Activated CD8-positive, alpha-beta memory T cell treated with anti-CD3 and anti-CD28 coated beads for 4 hours (primary cell): ENCODE results near the gene RGMA.
"Not testable (repeated sequence)": the region's sequence is repeated elsewhere in the genome, so short reads cannot be mapped to it uniquely, and the experiment has no call there.

Experiments
- DNase-seq, 2 donors: peaks; one replicate each; pipeline ENCODE4 v3.0.0-alpha.2; 2020; ENCODE audit warnings: low read depth in 2 of 2

The RGMA gene

DNA sequence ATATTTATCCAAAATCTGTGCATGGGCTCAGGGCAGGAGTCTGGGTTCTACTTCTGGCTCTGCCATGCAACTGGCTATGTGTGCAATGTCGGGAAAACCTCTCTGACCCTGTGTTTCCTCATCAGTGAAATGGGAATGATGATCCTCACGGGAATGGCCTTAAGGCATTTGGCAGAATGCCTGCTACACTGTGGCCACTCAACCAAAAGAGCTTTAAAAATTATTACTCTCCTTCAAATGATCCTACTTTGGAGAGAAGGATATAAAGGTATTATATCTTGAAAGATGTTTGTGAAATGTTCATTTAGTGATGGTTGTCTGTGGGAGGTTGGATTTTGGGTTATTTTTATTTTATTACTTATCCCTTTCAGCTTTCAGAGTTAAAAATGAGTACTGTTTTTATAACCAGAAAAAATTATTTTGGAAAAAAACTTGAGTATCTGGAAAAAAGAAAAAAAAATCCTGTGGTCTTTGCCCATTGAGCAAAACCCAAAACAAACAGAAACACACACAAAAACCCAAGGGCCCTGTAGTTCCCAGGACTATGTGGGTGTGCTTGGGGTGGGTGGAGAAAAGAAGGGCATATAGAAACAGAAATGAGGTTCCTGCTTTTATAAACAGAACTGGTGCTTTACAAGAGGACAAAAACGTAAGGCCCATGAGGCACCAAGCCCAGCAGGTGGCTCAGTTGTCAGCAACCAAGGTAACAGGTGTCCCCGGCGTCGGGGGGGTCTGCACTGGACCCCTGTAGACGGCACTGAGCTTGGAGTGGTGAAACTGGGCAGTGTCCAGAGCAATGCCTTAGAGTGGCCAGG, 22.0 kb downstream of the RGMA start:
- no peak for DNase-seq

DNA sequence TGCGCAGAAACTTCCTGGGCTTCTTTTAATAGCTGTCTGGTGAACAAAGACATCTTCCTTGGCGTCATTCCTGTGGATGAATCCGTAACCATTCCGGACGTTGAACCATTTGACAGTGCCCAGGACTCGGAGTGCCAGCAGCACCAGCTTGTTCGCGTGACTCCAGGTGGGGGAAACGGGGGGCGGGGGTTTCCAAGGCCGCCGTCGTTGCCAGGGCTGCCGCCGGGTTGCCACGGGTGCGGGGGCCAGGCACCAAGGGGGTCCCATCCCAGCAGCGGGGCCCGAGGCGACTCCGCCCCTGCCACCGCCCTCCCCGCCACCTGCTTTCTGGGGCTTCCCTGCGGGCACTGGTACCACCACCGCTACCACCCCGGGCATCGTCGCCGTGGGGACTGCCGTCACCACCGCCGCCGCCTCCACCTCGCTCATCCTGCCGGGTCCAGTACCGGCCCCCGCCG, 22.8 kb downstream of the RGMA start:
- no peak for DNase-seq

DNA sequence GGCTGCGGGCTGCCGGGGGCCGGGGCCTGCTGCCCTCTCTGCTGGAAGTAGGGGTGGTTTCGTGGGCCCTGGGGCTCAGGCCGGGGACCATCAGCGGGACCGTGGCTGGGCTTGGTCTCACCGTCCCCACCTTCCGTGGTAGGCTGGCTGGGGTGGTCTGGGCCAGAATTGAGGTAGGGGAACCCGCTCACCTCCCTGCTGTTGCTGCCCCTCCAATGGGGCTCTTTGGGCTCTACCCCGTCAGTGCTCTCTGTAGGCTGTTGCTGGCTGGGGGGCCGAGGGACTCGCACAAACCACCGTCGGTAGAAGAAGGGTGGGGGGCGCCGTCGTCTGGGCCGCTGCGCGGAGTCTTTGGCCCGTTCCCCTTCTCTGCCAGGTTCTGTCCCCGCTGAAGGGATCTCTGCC, 23.4 kb downstream of the RGMA start:
- no peak for DNase-seq

DNA sequence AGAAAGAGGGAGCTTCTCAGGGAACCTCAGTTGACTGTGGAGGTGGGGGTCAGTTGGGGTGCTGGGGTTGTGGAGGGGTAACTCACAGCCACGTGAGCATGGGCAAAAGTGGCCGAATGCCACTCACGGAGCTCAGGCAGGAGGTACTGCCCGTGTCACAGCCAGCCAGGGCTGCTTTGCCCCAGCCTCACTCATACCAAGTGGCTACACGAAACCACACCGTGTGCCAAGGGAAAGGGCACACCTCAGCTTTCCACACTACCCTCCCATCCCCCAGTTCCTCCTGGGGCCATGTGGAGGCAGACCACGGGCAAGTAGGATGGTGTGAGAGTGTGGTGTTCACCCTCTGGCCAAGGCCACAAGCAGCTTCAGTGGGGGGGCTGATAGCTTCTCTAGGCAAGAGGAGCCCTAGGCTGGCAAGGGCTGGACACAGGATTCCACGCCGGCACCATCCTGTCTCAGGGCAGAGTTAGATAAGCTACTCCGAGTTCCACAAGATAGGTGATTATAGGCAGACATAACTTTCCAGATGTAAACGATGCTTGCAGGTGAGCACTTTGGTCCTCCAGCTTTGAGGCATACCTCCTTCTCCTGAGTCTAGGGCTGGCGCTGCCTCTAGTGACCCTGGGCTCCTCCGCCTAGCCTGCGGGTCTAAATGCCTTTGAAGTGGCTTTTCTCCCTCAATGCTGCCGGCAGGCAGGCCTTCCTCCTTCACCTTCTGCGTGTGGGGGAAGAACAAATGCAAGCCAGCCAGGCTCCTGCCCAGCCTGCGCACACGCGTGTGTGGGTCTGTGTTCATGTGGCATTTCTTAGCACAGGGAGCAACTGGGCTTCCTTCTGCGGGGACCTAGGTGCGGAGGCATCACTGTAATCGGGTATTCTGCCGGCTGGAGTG, 25.0 kb downstream of the RGMA start:
- no peak for DNase-seq

DNA sequence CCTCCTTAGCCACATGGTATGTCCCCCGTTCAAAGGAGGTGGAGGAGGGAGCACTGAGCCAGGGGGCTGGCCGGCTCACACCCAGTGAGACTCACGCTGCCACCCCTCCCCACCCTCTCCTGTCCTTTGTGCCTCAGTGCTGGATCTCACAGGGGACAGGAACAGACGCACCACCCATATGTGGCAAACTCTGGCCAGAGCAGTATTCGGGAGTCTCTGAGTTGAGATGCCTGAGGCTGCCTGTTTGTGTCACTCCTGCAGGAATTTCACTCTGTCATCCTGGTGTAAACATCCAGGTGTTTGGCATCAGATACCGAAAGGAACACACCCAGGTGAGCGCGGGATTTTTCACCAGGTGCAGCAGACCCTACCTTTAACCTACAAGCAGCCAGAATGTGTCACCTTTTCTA, 25.7 kb downstream of the RGMA start:
- no peak for DNase-seq

DNA sequence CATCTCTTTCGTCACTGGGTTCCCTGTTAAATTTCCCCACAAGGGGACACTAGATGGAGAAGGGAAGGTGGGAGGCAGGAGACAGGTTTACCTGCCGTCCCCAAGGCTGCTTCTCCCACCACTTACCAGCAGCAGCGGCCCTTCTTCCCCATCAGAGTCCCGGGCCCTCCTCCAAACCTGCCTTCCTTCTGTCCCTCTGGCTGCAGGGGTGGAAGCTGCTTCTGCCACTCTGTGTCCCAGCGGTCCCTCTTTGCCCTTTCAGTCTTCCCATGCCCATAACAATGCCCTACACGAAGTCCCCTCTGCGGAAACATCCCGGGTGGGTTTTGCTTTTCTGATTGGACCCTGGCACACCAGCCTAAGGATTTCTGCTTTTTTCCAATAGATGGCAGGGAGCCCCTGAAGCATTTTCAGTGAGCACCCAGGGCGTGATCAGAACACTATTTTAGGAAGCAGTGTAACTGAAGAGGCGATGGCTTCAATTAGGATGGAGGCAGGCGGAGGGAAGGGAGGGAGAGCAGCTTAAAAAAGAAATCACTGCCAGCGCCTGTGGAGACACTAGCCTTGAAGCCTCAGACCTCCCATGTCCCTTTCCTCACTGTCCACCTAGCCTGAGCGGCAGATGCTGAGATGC, 26.3 kb downstream of the RGMA start:
- not testable (repeated sequence) for DNase-seq

DNA sequence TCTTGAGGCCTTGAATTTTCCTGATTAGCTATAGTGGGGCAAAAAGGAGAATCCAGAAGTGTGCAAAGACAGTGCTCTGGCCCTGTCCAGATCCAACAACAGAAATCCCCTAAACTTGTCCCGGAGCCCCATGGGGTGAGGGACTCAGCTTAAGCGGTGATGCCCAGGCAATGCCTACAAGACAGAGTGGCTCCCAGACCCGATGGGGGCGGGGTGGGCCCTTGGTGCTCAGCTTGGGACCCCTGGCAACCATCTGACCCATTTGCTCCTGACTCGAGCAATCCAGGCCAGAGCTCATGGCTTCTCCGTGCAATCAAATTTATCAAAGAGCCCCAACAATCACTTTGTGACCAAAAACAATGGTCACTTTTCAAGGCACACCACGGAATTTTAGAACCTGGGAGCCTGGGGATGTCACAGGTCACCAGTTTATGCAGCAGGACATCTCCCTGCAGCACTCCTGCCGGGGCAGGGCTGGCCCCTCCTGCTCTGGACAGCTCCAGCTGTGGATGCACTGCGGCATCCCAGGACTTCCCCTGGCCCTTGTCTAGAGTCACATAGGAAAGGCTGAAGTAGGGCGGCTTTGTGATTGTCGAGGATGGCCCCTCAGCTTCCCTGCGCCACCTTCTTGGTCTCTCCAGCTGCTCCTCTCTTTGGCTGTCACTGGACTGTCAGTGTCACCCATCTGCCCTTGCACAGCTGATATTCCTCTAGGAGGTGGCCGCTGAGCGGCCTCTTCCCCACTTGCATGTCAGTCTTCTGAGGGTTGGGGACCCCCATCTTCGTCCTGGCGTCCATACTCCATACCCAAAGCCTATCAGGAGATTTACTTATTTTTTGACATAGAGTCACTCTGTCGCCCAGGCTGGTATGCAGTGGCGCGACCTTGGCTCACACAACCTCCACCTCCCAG, 28.4 kb downstream of the RGMA start:
- DNase-seq = no peak

DNA sequence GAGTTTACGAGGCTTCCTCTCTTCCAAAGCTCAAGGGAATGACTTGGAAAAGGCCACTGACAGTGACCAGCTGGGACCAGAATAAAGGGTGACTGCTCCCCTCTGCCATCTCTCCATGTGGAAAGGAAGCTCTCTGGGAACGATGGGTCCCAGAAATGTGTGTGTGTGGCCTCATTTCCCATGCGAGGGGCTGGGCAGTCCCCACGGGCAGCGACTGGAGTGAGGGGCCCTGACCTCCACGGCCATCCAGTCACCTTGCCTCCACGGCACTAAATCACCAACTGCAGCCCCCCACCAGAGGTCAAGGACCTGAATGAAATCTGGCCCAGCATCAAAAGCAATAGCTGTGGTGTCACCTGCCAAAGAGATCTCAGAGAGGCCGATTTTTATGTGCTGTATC, 29.6 kb downstream of the RGMA start:
- DNase-seq = no peak

DNA sequence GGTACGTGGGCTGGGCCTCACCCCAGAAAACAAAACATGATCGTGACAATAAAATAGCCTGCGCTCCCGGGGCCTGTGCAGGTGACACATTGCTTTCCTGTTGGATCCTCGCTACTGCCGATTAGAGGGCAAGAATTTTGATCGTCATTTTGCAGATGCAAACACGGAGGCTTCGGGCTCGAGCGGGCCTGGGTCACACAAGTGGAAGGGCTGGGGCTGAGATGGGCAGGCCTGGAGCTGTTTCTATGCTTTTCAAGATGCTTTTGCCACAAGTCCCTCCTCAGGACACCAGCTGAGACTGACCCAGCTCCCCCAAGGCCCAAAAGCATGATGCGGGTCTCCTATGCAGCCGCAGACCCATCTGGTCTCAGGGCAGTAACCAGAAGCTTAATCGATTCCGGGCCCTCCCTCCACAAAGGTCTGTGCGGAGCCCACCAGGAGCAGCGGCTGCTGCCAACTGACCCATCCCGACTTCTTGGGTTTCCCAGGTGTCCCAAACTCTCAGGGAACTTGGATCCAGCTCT, 30.0 kb downstream of the RGMA start:
- DNase-seq = no peak

DNA sequence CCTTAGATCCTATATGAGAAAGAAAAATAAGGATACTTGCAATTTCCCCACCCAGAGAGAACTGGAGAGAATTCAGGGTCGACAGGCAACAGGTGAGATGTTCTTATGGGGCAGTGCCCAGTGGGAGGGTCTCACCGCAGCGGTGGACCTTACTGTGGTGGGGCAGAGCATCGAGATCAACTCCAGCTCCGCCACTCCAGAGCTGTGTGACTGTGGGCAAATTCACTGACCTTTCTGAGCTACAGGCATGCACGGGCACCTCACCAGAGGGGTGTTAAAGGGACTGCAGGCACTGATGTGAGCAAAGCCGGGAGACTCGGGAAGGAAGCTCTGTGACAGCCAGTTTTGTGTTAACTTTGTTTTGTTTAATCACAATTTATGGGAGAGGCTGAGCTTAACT, 30.9 kb downstream of the RGMA start:
- no peak for DNase-seq

DNA sequence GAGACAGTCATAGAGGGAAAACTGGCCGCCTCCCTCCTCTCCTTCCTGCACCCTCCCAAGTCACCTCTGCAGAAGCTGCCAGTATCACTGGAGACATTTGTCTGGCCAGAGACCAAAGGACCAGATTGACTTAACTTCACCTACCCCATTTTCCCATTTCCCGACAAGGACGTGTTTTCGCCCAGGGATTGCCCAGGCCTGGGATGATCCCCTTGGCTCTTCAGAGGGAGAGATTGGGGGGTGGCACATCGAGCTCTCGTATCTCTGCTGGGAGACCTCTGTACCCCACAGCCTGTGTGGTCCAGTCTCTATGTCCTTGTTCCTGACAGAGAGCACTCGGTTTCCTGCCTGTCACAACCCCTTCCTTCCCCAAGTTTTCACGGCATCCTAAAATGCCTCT, 31.4 kb downstream of the RGMA start:
- no peak for DNase-seq

DNA sequence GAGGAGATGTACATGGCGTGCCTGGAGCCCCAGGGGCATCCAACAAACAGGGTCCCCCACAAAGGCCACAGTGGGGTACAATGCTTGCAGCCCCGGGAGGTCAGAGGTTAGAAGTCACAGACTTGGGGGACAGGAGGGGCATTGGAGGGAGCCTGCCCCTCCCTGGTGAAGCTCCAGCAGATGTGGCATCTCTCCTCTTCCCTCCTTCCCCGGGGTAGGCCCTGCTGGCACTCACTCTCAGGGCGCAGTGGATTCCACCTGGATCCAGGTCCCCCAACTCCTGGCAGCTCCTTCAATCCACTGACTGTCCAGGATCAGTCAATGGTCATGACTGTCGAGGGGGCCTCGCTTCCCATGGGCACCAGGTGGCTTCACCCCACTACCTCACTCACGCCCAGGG, 32.2 kb downstream of the RGMA start:
- DNase-seq = no peak

DNA sequence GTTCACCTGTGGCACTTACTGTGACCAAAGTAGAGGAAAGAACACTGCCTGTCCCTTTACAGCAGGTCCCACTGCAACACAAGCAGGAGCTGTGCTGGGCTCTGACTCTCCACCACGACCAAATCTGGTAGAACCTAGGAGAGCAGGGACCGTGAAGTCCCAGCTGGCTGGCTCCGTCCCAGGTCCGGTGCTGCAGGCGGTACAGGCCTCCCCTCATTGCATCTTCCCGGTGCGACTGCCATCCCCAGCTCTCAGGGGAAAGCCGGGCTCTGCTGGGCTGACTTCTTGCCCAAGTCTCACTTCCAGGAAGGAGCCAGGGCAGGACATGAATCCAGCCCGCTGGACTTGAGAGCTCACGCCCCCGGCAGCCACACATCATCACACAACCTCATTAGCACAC, 33.8 kb downstream of the RGMA start:
- no peak for DNase-seq

DNA sequence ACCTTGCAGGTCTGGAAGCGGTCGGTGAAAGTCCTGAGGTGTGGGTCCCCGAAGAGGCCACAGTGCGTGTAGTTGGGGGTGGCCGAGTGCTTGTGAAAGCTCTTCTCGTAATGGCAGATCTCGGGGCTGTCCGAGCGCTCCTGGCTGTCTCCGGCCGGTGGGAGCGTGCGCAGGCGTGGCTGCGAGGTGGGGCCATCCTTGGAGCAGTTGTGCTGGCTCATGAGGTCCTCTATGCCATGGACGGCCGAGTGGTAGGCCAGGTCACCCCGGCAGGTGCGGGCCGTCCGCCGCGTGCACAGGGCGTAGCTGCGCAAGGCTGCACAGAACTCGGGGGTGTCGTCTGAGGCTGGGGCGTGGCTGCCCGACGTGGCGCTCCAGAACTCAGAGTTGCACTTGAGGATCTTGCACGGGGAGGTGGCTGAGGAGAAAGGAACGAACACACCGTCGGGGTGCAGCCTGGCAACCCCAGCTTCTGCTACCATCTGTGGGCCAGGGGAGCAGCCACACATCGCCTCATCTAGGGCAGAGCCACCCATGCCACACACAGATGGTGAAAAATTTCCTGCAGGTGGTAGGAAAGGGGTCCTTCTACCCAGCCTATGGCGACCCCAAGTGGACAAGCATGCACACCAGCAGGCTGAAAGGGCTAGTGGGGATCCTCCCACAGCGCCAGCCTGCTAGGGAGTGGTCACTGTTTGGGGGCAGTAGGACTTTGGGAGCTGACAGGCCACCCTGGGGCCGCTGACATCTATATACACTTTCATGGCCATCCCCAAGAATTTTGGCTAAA, 36.7 kb downstream of the RGMA start:
- no peak for DNase-seq

DNA sequence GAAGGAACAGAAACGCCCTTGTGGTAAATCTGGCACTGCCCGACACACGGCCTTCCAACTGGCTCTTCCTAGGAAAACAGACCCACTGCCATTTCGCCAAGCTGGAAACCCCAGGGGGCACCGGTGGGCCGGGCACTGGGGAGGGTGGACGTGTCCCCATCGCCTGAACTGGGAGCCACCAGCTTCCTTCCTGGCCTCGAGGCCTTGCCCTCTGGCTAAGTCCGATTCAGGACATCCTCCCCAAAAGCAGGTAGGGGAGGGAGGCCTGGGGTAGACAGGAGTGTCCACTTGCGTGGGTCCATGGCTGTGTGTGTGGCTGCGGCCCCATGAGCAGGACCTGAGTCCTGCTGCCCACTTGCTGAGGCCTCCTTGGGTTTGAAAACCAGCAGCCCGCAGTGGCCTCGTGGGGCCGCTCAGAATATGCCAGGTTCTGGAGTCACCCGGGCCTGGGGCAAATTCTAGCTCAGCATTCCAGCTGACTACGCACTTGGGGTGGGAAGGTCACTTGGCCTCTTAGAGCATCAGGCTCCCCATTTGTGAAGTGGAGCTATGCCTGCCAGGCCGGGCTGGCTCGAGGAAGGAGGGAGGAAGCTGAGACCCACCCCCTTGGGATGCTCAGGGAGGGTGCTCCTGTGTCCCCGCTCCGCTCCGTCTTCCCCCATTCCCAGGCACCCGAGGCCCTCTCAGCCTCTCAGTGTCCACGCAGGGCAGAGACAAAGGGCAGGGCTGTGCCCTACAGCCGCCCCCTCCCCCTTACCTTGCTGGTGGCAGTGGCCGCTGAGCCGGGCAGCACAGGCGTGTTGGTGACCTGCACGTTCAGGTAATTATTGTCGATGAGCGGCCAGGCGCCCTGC, 37.5 kb downstream of the RGMA start:
- DNase-seq = no peak

DNA sequence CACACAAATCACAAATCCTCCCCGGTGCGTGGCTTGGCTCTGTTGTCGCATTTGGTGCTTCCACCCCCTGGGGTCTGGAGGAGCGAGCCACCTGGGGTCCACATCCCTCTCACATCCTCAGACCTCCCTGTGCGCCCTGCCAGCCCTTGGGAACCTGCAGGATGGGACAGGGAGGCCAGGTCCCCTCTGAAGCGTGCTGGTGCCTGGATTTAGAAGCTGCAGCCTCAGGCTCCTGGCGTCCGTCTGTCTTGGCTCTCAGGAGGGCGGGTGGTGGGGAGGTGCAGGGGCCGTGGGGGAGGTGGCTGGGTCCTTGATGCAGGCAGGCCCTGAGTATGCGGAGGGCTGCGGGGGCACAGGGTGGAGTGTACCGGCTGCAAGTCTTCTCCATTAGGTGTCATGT, 38.4 kb downstream of the RGMA start:
- DNase-seq = no peak

DNA sequence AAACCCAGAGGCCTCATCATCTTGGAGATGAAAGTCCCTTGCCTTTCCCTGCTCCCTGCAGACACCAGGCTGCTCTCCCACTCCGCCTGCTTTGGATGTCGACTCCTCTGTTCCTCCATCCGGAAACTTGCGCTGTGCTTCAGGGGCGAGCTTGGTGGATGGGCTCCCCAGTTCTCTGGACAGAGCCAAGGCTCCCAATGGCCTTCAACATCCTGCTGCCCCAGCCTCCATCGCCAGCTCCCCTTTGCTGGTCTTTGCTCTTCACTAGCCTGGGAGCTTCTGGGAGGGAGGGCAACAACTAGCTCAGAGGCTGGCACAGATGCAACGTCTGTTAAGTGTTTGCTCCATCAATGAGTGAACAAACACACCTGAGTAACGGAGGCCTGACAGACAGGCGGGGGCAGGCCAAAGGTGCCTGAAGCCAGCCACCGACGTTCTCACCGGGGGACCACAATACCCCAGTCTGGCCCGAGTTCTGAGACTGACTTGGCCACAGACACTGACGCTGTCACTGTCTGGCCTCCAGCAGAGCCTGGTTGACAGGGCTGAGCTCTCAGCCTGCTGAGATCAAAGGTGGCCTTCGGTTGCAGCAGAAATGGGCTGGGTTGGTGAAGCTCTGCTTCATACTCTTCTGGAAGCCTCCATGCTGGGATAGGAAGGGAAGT, 39.0 kb downstream of the RGMA start:
- no peak for DNase-seq

DNA sequence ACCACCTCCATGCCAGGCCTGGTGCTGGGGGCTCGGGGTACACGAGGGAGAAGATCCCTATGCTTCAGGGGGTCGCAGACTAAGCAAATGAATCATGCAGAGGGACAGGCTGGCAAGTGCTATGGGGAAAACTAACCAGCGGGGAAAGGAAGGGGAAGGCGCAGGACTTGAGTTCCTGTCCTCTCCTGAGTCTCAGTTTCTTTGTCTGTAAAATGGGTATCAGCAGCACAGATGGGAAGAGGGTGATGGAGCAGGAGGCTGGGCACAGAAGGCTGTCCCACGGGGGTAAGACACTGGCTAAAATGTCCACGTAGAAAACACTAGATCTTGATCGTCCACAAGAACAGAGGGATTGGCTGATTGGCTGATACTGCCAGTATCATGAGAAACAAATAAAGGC, 39.8 kb downstream of the RGMA start:
- DNase-seq = no peak

DNA sequence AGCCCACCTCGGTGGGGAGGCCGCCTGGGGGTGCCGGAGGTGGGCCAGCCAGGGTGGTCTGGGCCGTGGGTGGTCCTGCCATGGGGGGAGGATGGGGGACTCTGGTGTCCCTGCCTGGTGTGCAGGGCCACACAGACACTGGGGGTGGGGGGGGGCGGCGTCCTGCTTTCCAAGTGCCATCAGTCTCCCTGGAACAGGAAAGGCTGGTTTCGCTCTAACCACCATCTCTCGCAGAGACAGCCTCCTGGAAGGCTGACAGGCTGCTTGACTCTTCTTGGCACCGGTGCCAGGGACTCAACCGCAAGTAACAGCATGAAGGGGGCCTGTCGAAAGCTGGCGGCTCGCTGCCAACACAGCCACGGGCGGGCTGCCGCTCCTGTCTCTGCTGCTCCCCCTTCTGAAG, 40.3 kb downstream of the RGMA start:
- DNase-seq = no peak
